GM23338 (cell line): ENCODE measurements around the gene RAD21L1. TPM values are rescaled to one million over a fixed set of nuclear protein-coding genes. Genes with fewer than 3 reads are reported as not detected.
A peak's percentile ranks its signal among the peaks of the same experiment; 100 is the strongest.

Experiments used
- ATAC-seq: fragments of 200-7000 bp; cut with Tn5 transposase; 3 replicates; pipeline ENCODE4 v1.9.1; 2020
- DNase-seq: peaks from one replicate; pipeline ENCODE4 v3.0.0-alpha.2; 2015; ENCODE audit warnings: low spot score
- H2AFZ ChIP-seq: fragments of 200-600 bp; sonication (generic); 2 replicates; pipeline ENCODE4 v1.8.0; 2016; ENCODE audit warnings: antibody characterized with exemption, mild to moderate bottlenecking, moderate library complexity
- H3F3A ChIP-seq: fragments of 200-600 bp; sonication (generic); replicated peaks from 2 replicates; pipeline ENCODE4 v1.8.0; 2017; ENCODE audit warnings: antibody characterized with exemption, mixed run types, low read depth
- H3K27ac ChIP-seq: fragments of 200-600 bp; sonication (generic); 2 replicates; pipeline ENCODE4 v1.6.1; 2016; ENCODE audit warnings: low read depth
- H3K27me3 ChIP-seq: fragments of 200-600 bp; sonication (generic); 2 replicates; pipeline ENCODE4 v1.8.0; 2016; ENCODE audit warnings: mild to moderate bottlenecking, mixed run types, moderate library complexity; ENCODE audit not compliant: insufficient read depth
- H3K36me3 ChIP-seq: fragments of 200-600 bp; sonication (generic); 2 replicates; pipeline ENCODE4 v1.8.0; 2016; ENCODE audit warnings: mild to moderate bottlenecking; ENCODE audit not compliant: insufficient read depth
- H3K4me1 ChIP-seq: fragments of 200-600 bp; sonication (generic); 2 replicates; pipeline ENCODE4 v1.8.0; 2016; ENCODE audit warnings: mild to moderate bottlenecking, moderate library complexity; ENCODE audit not compliant: insufficient read depth
- H3K4me2 ChIP-seq: fragments of 200-600 bp; sonication (generic); 2 replicates; pipeline ENCODE4 v1.7.1; 2017; ENCODE audit warnings: mixed run types
- H3K4me3 ChIP-seq: fragments of 200-600 bp; sonication (generic); 2 replicates; pipeline ENCODE4 v1.6.1; 2016; ENCODE audit warnings: mixed run types
- H3K79me2 ChIP-seq: fragments of 200-600 bp; sonication (generic); replicated peaks from 2 replicates; pipeline ENCODE4 v1.8.0; 2017; ENCODE audit warnings: mild to moderate bottlenecking; ENCODE audit not compliant: insufficient read depth
- H3K9me2 ChIP-seq: fragments of 200-600 bp; sonication (generic); 2 replicates; pipeline ENCODE4 v1.8.0; 2017; ENCODE audit not compliant: insufficient read depth
- H4K20me1 ChIP-seq: fragments of 200-600 bp; sonication (generic); replicated peaks from 2 replicates; pipeline ENCODE4 v1.8.0; 2017; ENCODE audit warnings: mild to moderate bottlenecking; ENCODE audit not compliant: insufficient read depth
- H3K27ac Mint-ChIP-seq: 2 replicates; pipeline ENCODE4 v1.8.0; 2020; ENCODE audit warnings: inconsistent platforms, mild to moderate bottlenecking, moderate library complexity, mixed read lengths
- H3K27me3 Mint-ChIP-seq: 3 replicates; pipeline ENCODE4 v1.8.0; 2022; ENCODE audit warnings: low read depth, mild to moderate bottlenecking, moderate library complexity, mixed read lengths, inconsistent platforms; ENCODE audit not compliant: insufficient read depth, poor library complexity
- H3K36me3 Mint-ChIP-seq: 3 replicates; pipeline ENCODE4 v1.8.0; 2021; ENCODE audit warnings: low read depth, mild to moderate bottlenecking, inconsistent platforms, moderate library complexity, mixed read lengths
- H3K4me1 Mint-ChIP-seq: 3 replicates; pipeline ENCODE4 v1.8.0; 2020; ENCODE audit warnings: mild to moderate bottlenecking, inconsistent platforms, mixed read lengths
- H3K4me3 Mint-ChIP-seq: 3 replicates; pipeline ENCODE4 v1.8.0; 2021; ENCODE audit warnings: moderate library complexity, mild to moderate bottlenecking, inconsistent platforms, mixed read lengths
- H3K9me3 Mint-ChIP-seq: 3 replicates; pipeline ENCODE4 v1.8.0; 2020; ENCODE audit warnings: moderate library complexity, mild to moderate bottlenecking, inconsistent platforms, mixed read lengths
- CREB1 ChIP-seq: fragments of 250-450 bp; sonication (Bioruptor Pico); IDR thresholded peaks from 2 replicates; pipeline ENCODE4 v1.5.0; 2020; ENCODE audit warnings: low read depth, mild to moderate bottlenecking, moderate library complexity
- CTCF ChIP-seq, 2 experiments: fragments of 200-600 bp in 1 of 2; sonication (generic) in 1 of 2; conservative IDR thresholded peaks; 2 replicates each; pipeline versions ENCODE4 v1.5.1 to v1.6.1; 2016 to 2017; ENCODE audit warnings: antibody characterized with exemption in 2 of 2, low read depth in 2 of 2, mild to moderate bottlenecking in 2 of 2, moderate library complexity in 1 of 2
- ETS1 ChIP-seq: IDR thresholded peaks from 2 replicates; pipeline ENCODE4 v1.6.1; 2016; ENCODE audit warnings: antibody characterized with exemption
- EZH2 ChIP-seq: fragments of 200-600 bp; sonication (generic); IDR thresholded peaks from one replicate; pipeline ENCODE4 v1.8.0; 2017; ENCODE audit warnings: antibody characterized with exemption, mild to moderate bottlenecking, low read depth; ENCODE audit not compliant: unreplicated experiment
- JUNB ChIP-seq: IDR thresholded peaks from one replicate; pipeline ENCODE4 v1.6.1; 2016; ENCODE audit warnings: antibody characterized with exemption; ENCODE audit not compliant: unreplicated experiment
- REST ChIP-seq: IDR thresholded peaks from one replicate; pipeline ENCODE4 v1.6.1; 2018; ENCODE audit warnings: antibody characterized with exemption; ENCODE audit not compliant: unreplicated experiment
- STAT1 ChIP-seq: IDR thresholded peaks from one replicate; pipeline ENCODE4 v1.6.1; 2016; ENCODE audit warnings: antibody characterized with exemption; ENCODE audit not compliant: unreplicated experiment
- ZNF114 ChIP-seq: fragments of 250-450 bp; sonication (Bioruptor Pico); IDR thresholded peaks from 2 replicates; pipeline ENCODE4 v1.5.0; 2020; ENCODE audit warnings: mild to moderate bottlenecking, moderate library complexity
- ZNF331 ChIP-seq: fragments of 250-450 bp; sonication (Bioruptor Pico); IDR thresholded peaks from 2 replicates; pipeline ENCODE4 v1.5.0; 2020; ENCODE audit warnings: low read depth, mild to moderate bottlenecking, moderate library complexity
- polyA plus RNA-seq: library from polyadenylated mRNA; unstranded; fragments of >200 nt; fragmentation: Nextera tagmentation; extraction: Ambion mirVana; gene quantifications from 2 replicates; pipeline ENCODE4 v1.2.1, GENCODE V29; 2016
- total RNA-seq: library from RNA; depleted of rRNA; stranded (reverse); fragments of >200 nt; shearing (Covaris generic); gene quantifications from 2 replicates; pipeline ENCODE4 v1.2.3, GENCODE V29; 2014

RAD21L1 gene
- total and polyA plus RNA-seq, 2 experiments from 2014 or later: 0.10 to 0.95 TPM

- H3K36me3 Mint-ChIP-seq: no peaks in the 10 kb centered on the region
Measured at GRCh38 chr20:1267161-1267560, 41.3 kb downstream of the RAD21L1 start.

More at GRCh38 chr20:1267161-1267560, 41.3 kb downstream of the RAD21L1 start:
- Mint-ChIP-seq H3K27ac (no peak overlapping the region), H3K4me1 (peaks cover 26% of the 10 kb centered on the region), H3K9me3 (no peaks in the 10 kb centered on the region), H3K27me3 (peaks cover 2% of the 10 kb centered on the region), H3K4me3 (peak overlapping the region; percentile 83)
- Histone ChIP-seq H3K4me3 (peak overlapping the region; percentile 79), H3K27ac (no peak overlapping the region), H4K20me1 (0 out of 2 replicates have a peak, but pooled peaks cover 2% of the 10 kb centered on the region), H3K27me3 (peaks cover 11% of the 10 kb centered on the region; the same call in 1 of the 2 replicates), H3K79me2 (no peaks in the 10 kb centered on the region), H3K4me2 (peak overlapping the region; percentile 89), H3K36me3 (no peaks in the 10 kb centered on the region), H3K9me2 (no peaks in the 10 kb centered on the region), H2AFZ (peak overlapping the region; percentile 100), H3F3A (0 out of 2 replicates have a peak, but pooled peaks cover 7% of the 10 kb centered on the region), H3K4me1 (peaks cover 15% of the 10 kb centered on the region)
- TF ChIP-seq ZNF331 (CRISPR knock-in tag) (no peak), CREB1 (CRISPR knock-in tag) (no peak), JUNB (no peak), STAT1 (no peak), ETS1 (no peak), REST (no peak), ZNF114 (no peak), CTCF (conservative IDR thresholded peaks at IDR 0.05; ENCODE audit: low read depth in 2 of 2) (no peak), EZH2 (no peak)
- ATAC-seq (peak; percentile 9), DNase-seq (peak; percentile 50)
